ENCODE results near the gene GRB7.
"Not testable (repeated sequence)": the region's sequence is repeated elsewhere in the genome, so short reads cannot be mapped to it uniquely, and the experiment has no call there.

The GRB7 gene

GRCh38 chr17:39737760-39738567 is at the start of gene GRB7:
TSS of gene GRB7 (plus strand) at chr17:39737938. CDS start at chr17:39742302, 4,364 bp downstream.
- no peak for DNase-seq (ENCODE audit: low spot score)

GRCh38 chr17:39688475-39688835 is 49.3 kb upstream of the GRB7 start:
- no peak for DNase-seq (ENCODE audit: low spot score)

- no peak for DNase-seq (ENCODE audit: low spot score)
Measured at GRCh38 chr17:39688945-39689344, 48.8 kb upstream of the GRB7 start.

GRCh38 chr17:39694593-39694992 is 43.1 kb upstream of the GRB7 start:
- no peak for DNase-seq (ENCODE audit: low spot score)

GRCh38 chr17:39695089-39695474 is 42.7 kb upstream of the GRB7 start:
- DNase-seq (ENCODE audit: low spot score): no peak

- DNase-seq (ENCODE audit: low spot score): no peak
Measured at GRCh38 chr17:39696731-39697130, 41.0 kb upstream of the GRB7 start.

GRCh38 chr17:39697961-39698360 is 39.8 kb upstream of the GRB7 start:
- no peak for DNase-seq (ENCODE audit: low spot score)

GRCh38 chr17:39699157-39699817 is 38.5 kb upstream of the GRB7 start:
- DNase-seq (ENCODE audit: low spot score): not testable (repeated sequence)

- DNase-seq (ENCODE audit: low spot score): peak; percentile 78
Measured at GRCh38 chr17:39699818-39700147, 38.0 kb upstream of the GRB7 start, which contains the start of gene ERBB2. TSS of gene ERBB2 (plus strand) at chr17:39700064. CDS start at chr17:39700239, 175 bp downstream.

- DNase-seq (ENCODE audit: low spot score): no peak
Measured at GRCh38 chr17:39700148-39700987, 37.4 kb upstream of the GRB7 start.

GRCh38 chr17:39701012-39701783 is 36.5 kb upstream of the GRB7 start:
- DNase-seq (ENCODE audit: low spot score): peak; percentile 59

GRCh38 chr17:39701784-39702422 is 35.8 kb upstream of the GRB7 start:
- DNase-seq (ENCODE audit: low spot score): no peak

GRCh38 chr17:39702901-39703893 is 34.5 kb upstream of the GRB7 start:
- peak; percentile 68 for DNase-seq (ENCODE audit: low spot score)

GRCh38 chr17:39703913-39704312 is 33.8 kb upstream of the GRB7 start:
- DNase-seq (ENCODE audit: low spot score): no peak

GRCh38 chr17:39704821-39705551 is 32.8 kb upstream of the GRB7 start:
- no peak for DNase-seq (ENCODE audit: low spot score)

- DNase-seq (ENCODE audit: low spot score): no peak
Measured at GRCh38 chr17:39705786-39706348, 31.9 kb upstream of the GRB7 start.

GRCh38 chr17:39706383-39706782 is 31.4 kb upstream of the GRB7 start:
- no peak for DNase-seq (ENCODE audit: low spot score)

- no peak for DNase-seq (ENCODE audit: low spot score)
Measured at GRCh38 chr17:39706921-39707337, 30.8 kb upstream of the GRB7 start.

Measured in HuH-7 (cell line).